Spinal cord (tissue), 10 donors: ENCODE results near the gene FLVCR2. TPM values are rescaled to one million over a fixed set of nuclear protein-coding genes. Genes with fewer than 3 reads are reported as not detected.
"Not testable (repeated sequence)": the region's sequence is repeated elsewhere in the genome, so short reads cannot be mapped to it uniquely, and the experiment has no call there.

Experiments used
- DNase-seq, 6 donors: peaks; one replicate each; pipeline versions ENCODE4 v3.0.0 to v3.0.0-alpha.2; 2013 to 2015; ENCODE audit warnings: low spot score in 6 of 6, low read depth in 4 of 6
- H3K27ac ChIP-seq: one replicate; pipeline ENCODE4 v1.5.1; 2013; ENCODE audit warnings: low read depth, low read length, control low read depth
- H3K27me3 ChIP-seq: one replicate; pipeline ENCODE4 v1.6.1; 2013; ENCODE audit warnings: low read length; ENCODE audit not compliant: control insufficient read depth, insufficient read depth
- H3K36me3 ChIP-seq: one replicate; pipeline ENCODE4 v1.6.1; 2013; ENCODE audit warnings: low read length; ENCODE audit not compliant: control insufficient read depth, insufficient read depth
- H3K4me1 ChIP-seq: one replicate; pipeline ENCODE4 v1.6.1; 2013; ENCODE audit warnings: low read length; ENCODE audit not compliant: control insufficient read depth, insufficient read depth
- H3K4me3 ChIP-seq: one replicate; pipeline ENCODE4 v1.5.1; 2013; ENCODE audit warnings: low read depth, low read length, control low read depth
- H3K9me3 ChIP-seq: one replicate; pipeline ENCODE4 v1.6.1; 2013; ENCODE audit warnings: low read length; ENCODE audit not compliant: control insufficient read depth, insufficient read depth
- WGBS: methylation state at CpG from one replicate; pipeline ENCODE4 v1.1.5; 2013; ENCODE audit warnings: missing lambda C conversion rate; ENCODE audit not compliant: insufficient coverage; 5-methylcytosine and 5-hydroxymethylcytosine counted together
- polyA plus RNA-seq, 2 donors: library from polyadenylated mRNA; unstranded; fragments of 120-200 nt; gene quantifications; one replicate each; pipeline ENCODE4 v1.2.1, GENCODE V29; 2013; ENCODE audit not compliant: insufficient read length in 2 of 2
- total RNA-seq, 2 donors: library from RNA; depleted of rRNA in 1 of 2; stranded (reverse); fragments of 120-200 nt in 1 of 2; fragments of >200 nt in 1 of 2; gene quantifications; one replicate each; pipeline versions ENCODE4 v1.2.3 to v1.2.4, GENCODE V29; 2013 to 2014
- donor health status: healthy.

FLVCR2 gene
- total and polyA plus RNA-seq, 4 donors = 8.8 to 19.0 (median 11.6) TPM

- Histone ChIP-seq H3K4me3 (peak overlapping the region; percentile 72), H3K36me3 (no peaks in the 10 kb centered on the region), H3K9me3 (no peaks in the 10 kb centered on the region), H3K27ac (peak overlapping the region; percentile 87), H3K4me1 (peaks cover 24% of the 10 kb centered on the region), H3K27me3 (peaks cover 8% of the 10 kb centered on the region)
- 75% methylated on average over 3 of the region's 3 CpGs for WGBS
- DNase-seq = peak in 4 of 6 donors; percentile 23 to 72 (median 44)
Observed at GRCh38 chr14:75579882-75580281, 1.5 kb downstream of the FLVCR2 start.

- peaks cover 4% of the 10 kb centered on the region for H3K4me1 ChIP-seq
- H3K4me3 ChIP-seq = no peak overlapping the region
- H3K9me3 ChIP-seq = no peaks in the 10 kb centered on the region
- DNase-seq = no peak
- H3K36me3 ChIP-seq = no peaks in the 10 kb centered on the region
- H3K27me3 ChIP-seq = no peaks in the 10 kb centered on the region
- H3K27ac ChIP-seq = no peak overlapping the region
Observed at GRCh38 chr14:75587388-75587787, 9.0 kb downstream of the FLVCR2 start.

- no peak for DNase-seq
- 97% methylated on average over 4 of the region's 6 CpGs for WGBS
- Histone ChIP-seq H3K4me1 (no peaks in the 10 kb centered on the region), H3K36me3 (no peaks in the 10 kb centered on the region), H3K27ac (no peak overlapping the region), H3K4me3 (no peak overlapping the region), H3K27me3 (no peaks in the 10 kb centered on the region), H3K9me3 (no peaks in the 10 kb centered on the region)
Observed at GRCh38 chr14:75589931-75590330, 11.5 kb downstream of the FLVCR2 start.

- Histone ChIP-seq H3K27ac (no peak overlapping the region), H3K9me3 (no peaks in the 10 kb centered on the region), H3K27me3 (no peaks in the 10 kb centered on the region), H3K36me3 (no peaks in the 10 kb centered on the region), H3K4me3 (no peak overlapping the region), H3K4me1 (no peaks in the 10 kb centered on the region)
- DNase-seq = no peak
- WGBS = 100% methylated on average over 1 of the region's 1 CpG
Observed at GRCh38 chr14:75591331-75591946, 13.0 kb downstream of the FLVCR2 start.

- H3K27ac ChIP-seq = no peak overlapping the region
- no peaks in the 10 kb centered on the region for H3K27me3 ChIP-seq
- no peaks in the 10 kb centered on the region for H3K4me1 ChIP-seq
- no peak for DNase-seq
- H3K9me3 ChIP-seq = no peaks in the 10 kb centered on the region
- no peaks in the 10 kb centered on the region for H3K36me3 ChIP-seq
- no peak overlapping the region for H3K4me3 ChIP-seq
Observed at GRCh38 chr14:75591987-75592575, 13.7 kb downstream of the FLVCR2 start.

- H3K4me3 ChIP-seq = no peak overlapping the region
- H3K9me3 ChIP-seq = no peaks in the 10 kb centered on the region
- DNase-seq = no peak
- 100% methylated on average over 2 of the region's 3 CpGs for WGBS
- H3K4me1 ChIP-seq = no peaks in the 10 kb centered on the region
- no peaks in the 10 kb centered on the region for H3K36me3 ChIP-seq
- H3K27ac ChIP-seq = no peak overlapping the region
- H3K27me3 ChIP-seq = no peaks in the 10 kb centered on the region
Observed at GRCh38 chr14:75595226-75595625, 16.8 kb downstream of the FLVCR2 start.

- no peaks in the 10 kb centered on the region for H3K36me3 ChIP-seq
- 92% methylated on average over 2 of the region's 3 CpGs for WGBS
- no peaks in the 10 kb centered on the region for H3K27me3 ChIP-seq
- no peak for DNase-seq
- H3K9me3 ChIP-seq = no peaks in the 10 kb centered on the region
- H3K27ac ChIP-seq = no peak overlapping the region
- no peaks in the 10 kb centered on the region for H3K4me1 ChIP-seq
- no peak overlapping the region for H3K4me3 ChIP-seq
Observed at GRCh38 chr14:75597149-75597548, 18.7 kb downstream of the FLVCR2 start.

GRCh38 chr14:75600100-75600499 is 21.7 kb downstream of the FLVCR2 start:
- H3K36me3 ChIP-seq, H3K27me3 ChIP-seq, DNase-seq, H3K9me3 ChIP-seq, H3K27ac ChIP-seq, H3K4me1 ChIP-seq, H3K4me3 ChIP-seq: not testable (repeated sequence)
- WGBS = no CpG with 5 or more reads among the region's 1 CpG

- not testable (repeated sequence) for H3K27me3 ChIP-seq, H3K9me3 ChIP-seq, H3K4me1 ChIP-seq, H3K4me3 ChIP-seq, H3K27ac ChIP-seq, H3K36me3 ChIP-seq, DNase-seq
- WGBS = no CpG with 5 or more reads among the region's 6 CpGs
Observed at GRCh38 chr14:75601061-75601460, 22.6 kb downstream of the FLVCR2 start.

GRCh38 chr14:75602503-75602902 is 24.1 kb downstream of the FLVCR2 start:
- 69% methylated on average over 2 of the region's 3 CpGs for WGBS
- no peak for DNase-seq
- Histone ChIP-seq H3K9me3 (no peaks in the 10 kb centered on the region), H3K36me3 (no peaks in the 10 kb centered on the region), H3K27me3 (no peaks in the 10 kb centered on the region), H3K27ac (no peak overlapping the region), H3K4me1 (no peaks in the 10 kb centered on the region), H3K4me3 (no peak overlapping the region)
